GM18870 (cell line): ENCODE data around the gene HLA-DQA2.
"Not testable (repeated sequence)": the region's sequence is repeated elsewhere in the genome, so short reads cannot be mapped to it uniquely, and the experiment has no call there.

ENCODE experiments used
- ATAC-seq: cut with Tn5 transposase; IDR thresholded peaks from one replicate; pipeline ENCODE4 v1.9.1; 2021; ENCODE audit warnings: moderate library complexity; ENCODE audit not compliant: unreplicated experiment

Gene HLA-DQA2

DNA sequence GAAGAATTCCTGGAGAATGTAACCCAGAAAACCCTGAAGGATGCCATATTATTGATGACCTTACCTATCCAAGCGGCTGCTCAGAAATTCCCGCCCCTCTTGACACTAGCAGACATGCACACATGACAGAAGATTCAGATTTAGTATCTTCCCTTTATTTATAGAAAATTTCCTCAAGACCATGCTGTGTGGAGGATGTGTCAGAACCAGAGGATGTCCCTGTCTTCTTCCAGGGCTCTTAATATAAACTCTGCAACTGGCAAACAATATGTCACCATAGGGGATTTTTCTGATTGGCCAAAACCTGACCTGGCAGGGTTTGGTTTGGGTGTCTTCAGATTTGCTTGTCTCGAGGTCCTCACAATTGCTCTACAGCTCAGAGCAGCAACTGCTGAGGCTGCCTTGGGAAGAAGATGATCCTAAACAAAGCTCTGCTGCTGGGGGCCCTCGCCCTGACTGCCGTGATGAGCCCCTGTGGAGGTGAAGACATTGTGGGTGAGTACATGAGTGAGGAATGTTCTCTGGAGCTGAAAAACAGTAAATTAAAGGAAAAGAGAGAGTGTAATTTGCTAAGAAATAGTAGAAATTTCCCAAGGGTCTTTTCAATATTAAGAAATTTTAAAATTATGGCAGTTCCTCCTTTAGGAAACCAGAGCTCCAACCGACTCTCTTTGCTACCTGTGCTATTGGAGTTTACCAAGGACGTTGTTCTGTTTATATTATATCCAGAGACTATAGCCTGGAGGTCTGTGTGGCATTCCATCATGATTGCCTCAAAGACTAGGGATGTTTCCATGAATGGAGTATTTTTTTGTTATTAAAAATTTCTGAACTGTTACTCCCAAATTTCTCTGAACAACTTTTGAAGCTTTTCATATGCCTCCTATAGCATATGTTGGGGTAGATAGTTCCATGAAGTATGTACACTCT, at the start of gene HLA-DQA2:
Gene HLA-DQA2 (plus strand): TSS at position 361 of the 930 bp plus-strand sequence. CDS start 53 bp downstream, at position 414.
- ATAC-seq: no peak

DNA sequence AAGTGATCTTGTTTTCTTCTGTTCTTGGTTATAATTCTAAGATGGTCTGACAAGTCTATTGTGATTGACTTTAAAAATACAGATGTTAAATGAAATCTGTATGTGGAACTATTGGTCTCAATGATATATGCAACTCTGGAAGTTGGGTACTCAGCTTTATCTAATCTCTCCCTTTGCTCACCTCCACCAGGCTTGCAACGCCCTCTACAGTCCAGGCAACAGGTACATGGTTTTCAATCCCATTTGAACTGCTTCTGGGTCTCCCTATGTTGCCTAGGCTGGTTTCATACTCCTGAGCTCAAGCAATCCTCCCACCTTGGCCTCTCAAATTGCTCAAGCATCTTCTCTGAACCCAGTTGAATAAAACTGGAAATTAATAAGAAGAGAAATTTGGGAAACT, 49.2 kb upstream of the HLA-DQA2 start:
- ATAC-seq: no peak

DNA sequence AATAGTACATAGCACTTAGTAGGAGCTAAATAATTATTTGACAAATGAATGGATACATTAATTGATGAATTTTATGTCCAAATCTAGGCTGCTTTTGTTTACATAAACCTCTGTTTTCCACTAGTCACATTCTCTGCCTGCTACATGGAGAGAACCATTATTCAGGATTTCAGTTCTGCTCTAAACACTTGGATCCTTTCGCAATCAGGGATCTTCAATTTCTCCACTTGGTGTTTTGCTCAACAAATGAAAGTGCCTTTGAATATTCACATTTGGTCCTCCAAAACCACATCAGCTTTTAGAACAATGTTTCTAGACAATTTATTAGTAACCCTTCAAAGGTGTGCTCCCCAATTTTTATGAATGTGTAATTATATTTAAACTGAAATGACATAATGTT, 44.2 kb upstream of the HLA-DQA2 start:
- no peak for ATAC-seq

DNA sequence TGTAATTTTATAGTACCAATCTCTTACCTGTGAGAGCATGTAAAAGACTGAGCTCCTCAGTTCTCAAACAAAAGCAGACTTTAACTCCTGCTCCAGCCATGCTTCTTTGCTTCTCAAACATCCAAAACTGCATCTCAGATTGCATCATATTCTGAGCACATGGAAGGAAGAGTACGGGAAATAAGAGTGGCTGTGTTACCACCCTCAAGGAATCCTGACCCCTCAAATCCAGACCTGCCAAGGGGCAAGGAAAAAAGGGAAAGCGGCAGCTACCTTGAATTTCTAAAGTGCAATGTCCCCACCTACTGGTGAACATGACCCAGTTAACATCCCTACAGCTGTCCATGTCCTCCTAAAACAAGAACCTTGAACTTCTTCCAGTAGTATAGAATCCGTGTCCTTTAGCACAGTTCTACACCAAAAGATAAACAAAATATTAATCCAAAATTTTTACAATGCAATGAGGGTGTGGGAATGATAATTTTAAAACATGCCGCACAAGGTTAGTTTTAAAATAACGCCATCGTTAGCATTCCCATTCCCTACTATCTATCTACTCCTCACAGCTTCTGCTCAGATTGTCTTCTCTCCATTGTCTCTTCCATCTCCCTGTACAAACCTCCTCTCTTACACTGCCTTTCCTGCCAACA, 40.7 kb upstream of the HLA-DQA2 start:
- no peak for ATAC-seq

DNA sequence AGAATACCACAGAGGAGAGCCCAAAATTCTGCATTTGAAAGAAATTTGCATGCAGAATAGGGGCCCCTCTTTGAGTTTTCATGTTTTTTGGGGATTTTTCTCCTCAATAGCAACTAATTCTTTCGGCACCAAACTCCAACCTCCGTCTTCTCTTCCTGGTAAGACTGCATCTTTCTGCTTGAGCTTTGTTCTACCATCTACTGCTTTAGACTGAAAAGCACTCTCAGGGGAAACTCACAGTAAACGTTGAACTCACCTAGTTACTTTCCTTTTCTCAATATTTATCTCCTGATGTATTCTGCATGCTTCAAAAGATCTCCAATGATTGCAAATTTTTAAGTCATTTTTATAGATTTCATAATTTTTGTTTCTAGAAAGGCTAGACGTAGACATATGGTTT, 37.8 kb upstream of the HLA-DQA2 start:
- no peak for ATAC-seq

DNA sequence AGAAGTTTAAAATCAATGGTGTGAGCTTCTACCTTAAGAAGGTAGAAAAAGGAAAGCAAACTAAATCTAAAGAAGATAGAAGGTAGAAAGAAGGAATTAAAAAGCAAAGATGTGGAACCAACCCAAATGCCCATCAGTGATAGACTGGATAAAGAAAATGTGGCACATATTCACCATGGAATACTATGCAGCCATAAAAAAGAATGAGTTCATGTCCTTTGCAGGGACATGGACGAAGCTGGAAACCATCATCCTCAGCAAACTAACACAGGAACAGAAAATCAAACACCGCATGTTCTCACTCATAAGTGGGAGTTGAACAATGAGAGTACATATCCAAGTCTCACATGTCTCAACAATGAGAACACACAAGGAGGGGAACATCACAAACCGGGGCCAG, 36.0 kb upstream of the HLA-DQA2 start:
- not testable (repeated sequence) for ATAC-seq

DNA sequence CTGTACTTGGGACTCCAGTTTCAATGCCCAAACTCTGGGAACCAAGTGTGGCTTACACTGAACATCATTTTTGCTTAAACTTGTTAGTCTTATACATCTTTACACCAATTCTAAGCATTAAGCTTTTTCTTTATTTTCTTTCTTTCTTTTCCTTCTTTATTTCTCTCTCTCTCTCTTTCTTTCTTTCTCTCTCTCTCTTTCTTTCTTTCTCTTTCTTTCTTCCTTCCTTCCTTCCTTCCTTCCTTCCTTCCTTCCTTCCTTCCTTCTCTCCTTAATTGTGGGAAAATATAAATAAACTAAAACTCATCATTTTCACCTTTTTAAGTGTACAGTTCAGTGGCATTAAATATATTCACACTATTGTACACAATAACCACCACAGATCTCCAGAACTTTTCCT, 31.6 kb upstream of the HLA-DQA2 start:
- ATAC-seq: no peak

DNA sequence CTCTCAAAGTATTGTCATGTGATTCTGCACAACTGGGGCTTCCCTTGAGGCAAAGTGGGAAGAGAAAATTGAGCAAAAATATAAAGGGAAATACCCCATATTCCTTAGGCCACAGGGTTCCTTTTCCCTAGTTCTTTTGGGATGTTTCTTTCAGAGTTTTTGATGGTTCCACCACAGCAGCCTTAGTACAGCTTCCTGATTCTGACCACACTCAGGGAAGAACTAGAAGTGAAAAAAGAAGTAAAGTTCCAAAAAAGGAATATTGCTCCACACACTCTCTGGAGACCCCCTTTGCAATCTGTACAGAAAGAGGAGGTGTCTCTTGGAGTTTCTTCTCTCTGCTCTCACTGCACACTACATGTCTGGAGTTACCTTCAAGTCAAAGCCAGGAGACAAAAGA, 27.9 kb upstream of the HLA-DQA2 start:
- ATAC-seq: no peak

DNA sequence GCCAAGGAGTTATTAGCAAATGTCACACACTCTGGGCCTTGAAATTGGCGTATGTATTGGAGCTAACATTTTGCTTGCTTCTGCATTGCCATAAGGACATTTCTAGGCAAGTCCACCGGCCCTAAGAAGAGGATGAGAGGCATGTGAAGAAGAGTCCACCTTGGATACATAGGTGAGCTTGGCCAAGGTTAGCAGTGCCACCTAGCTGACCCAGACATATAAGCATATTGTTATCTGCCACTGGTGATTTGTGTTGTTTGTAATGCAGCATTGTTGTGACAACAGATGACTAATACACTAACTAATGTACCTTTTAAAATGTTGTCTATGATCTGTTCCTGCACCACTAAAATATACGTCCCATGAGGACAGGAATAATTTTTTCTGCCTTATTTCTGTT, 24.8 kb upstream of the HLA-DQA2 start:
- ATAC-seq: no peak

DNA sequence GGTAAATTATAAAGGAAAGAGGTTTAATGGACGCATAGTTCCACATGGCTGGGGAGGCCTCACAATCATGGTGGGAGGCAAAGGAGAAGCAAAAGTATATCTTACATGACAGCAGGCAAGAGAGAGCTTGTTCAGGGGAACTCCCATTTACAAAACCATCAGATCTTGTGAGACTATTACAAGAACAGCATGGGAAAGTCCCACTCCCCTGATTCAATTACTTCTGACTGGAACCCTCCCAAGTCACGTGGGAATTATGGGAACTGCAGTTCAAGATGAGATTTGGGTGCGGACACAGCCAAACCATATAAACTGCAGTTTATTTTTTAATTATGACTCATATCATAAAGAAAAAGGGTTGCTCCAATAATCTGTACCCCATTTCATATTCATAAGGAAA, 22.3 kb upstream of the HLA-DQA2 start:
- ATAC-seq: no peak

DNA sequence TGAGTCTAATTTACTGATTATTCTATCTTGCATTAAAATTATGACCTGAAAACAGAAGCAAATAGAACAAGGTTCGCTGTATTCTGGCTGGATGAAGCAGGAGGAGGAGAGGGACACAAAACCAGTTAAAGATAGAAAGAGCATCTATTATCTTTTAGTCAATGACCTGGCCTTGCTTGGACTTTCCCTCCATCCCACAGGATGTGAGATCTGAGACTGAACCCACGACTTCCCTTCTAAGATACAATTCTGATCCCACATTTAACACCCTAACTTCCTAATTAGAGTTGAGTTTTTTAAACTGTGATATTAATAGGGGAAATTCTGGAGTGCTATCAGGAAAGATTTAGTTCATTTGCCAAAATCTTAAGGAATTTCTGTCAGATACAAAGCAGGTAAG, 3.1 kb upstream of the HLA-DQA2 start:
- no peak for ATAC-seq

DNA sequence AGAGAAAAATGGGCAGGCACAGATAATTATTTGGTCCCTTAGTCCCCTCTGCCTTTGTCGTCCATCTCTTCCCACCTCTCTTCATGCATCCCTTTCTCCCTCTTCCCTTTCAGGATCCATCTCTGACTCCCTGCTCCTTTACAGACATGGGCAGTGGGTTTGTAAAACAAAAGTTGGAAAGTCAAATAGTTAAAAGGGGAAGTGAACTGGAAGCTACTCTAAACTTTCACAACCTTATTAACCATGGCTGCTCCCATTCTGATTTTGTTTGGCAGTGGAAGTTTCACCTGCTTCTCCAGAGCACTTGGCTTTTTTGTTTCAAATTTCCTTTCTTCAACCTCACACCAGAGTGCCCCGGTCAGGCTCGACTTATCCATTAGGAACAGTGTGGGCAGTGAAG, 1.2 kb downstream of the HLA-DQA2 start:
- no peak for ATAC-seq

DNA sequence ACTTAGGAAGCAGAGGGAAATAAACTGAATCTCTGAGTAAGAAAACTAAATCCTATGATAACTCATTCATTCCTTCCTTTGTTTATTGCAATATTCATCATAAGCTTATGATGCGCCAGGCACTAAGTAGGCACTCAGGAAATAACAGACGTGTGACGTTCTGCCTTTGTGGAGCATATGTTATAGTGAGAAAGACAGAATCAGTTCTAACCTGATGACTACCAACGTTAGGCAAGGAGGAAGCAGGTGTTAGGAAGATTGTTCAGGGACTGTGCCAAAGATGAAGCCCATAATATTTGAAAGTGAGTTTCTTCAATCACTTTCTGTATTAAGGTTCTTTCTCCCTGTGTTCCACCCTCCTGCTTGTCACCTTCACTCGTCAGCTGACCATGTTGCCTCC, 3.6 kb downstream of the HLA-DQA2 start:
- ATAC-seq: no peak

DNA sequence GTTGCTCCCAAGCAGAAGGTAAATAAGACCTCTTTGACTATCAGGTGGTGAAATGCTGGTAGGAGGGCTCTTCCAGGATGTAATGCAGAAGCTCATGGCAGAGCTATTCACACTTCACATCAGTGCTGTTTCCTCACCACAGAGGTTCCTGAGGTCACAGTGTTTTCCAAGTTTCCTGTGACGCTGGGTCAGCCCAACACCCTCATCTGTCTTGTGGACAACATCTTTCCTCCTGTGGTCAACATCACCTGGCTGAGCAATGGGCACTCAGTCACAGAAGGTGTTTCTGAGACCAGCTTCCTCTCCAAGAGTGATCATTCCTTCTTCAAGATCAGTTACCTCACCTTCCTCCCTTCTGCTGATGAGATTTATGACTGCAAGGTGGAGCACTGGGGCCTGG, 4.5 kb downstream of the HLA-DQA2 start:
- not testable (repeated sequence) for ATAC-seq

DNA sequence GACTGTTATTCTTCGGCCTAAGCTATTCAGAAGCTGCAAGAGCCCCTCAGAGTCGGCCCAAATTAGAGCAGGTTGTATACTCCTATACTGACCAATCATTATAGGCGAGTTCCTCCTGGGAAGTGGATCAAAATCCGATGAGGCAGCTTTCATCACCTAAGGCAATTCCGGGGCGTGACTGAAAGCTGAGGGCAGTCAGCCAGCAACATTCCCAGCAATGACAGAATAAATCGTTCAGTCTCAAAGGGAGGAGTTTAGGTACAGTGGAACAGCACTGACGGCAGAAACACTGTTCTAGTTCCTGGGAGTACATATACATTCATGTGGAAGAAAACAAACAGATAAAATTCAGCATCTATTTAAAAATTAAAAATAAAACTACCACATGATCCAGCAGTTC, 11.4 kb downstream of the HLA-DQA2 start:
- ATAC-seq: no peak

DNA sequence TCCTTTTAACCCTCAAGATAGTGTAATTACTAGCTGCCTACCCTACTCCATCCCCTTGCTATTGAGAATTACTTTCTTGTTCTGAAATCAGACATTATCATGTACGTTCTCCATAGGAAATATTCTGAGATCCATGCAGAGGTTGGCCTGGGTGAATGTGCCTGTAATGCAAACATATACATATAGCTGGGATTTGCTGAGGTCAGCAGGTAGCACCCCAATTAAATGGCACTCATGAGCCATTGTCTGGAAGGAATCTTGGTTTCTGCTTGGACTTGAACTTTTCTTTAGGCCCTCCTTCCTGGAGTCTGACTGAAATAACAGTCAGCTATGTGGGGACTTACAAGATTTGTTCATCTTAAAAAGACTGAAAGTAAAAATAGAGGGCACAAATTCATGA, 18.5 kb downstream of the HLA-DQA2 start:
- ATAC-seq: no peak

DNA sequence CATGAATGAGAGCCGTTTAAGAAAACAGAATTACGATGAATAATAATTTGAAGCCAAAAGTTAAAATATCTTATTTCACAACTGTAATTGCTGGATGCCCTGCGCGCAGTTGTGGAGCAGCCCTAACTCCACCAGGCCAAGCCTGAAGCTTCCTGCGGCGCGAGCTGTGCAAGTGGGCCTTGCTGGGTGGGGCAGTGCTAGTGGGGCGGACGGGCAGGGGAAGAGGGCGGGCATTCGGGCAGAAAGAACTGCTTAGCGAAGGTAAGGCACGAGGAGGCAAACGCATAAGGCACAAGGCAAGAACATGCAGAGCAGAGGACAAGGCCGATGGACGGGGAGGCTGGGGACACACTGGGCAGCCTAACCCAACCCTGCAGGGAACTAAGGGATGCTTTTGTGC, 19.9 kb downstream of the HLA-DQA2 start:
- no peak for ATAC-seq

DNA sequence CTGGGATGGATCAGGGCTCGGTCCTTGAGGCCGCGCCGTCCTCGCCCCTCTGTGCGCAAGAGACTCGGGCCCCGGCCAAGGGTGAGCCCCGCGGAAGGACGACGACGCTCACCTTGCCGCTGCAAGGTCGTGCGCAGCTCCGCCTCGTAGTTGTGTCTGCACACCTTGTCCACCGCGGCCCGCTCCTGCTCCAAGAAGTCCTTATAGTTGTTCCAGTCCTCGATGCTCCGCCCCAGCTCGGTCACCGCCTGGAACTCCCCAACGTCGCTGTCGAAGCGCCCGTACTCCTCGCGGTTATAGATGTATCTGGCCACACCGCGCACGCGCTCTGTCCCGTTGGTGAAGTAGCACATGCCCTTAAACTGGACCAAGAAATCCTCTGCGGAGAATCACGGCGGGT, 20.4 kb downstream of the HLA-DQA2 start:
- ATAC-seq: no peak

DNA sequence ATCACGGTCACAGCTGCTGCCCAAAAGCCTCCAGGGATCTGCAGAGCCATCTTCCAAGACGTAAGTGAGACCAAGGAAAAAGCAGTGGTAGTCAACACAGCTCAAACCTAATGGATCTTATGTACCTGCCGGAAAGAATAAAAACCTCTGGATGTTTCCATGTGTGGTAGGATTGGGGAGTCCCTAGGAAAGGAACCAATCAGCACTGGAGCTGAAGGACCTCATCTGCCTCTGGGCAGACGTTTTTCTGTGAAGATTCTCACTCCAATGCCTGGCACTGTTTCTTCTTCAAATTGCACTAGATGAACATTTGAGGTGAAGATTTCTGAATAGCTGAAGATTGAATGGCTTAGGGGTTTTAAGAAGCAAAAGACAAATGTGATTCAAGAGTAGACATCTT, 22.2 kb downstream of the HLA-DQA2 start, which contains the start of gene HLA-DQB2:
Gene HLA-DQB2 (minus strand): TSS at position 112 of the 400 bp plus-strand sequence. CDS start 62 bp downstream, at position 50.
- ATAC-seq: no peak

DNA sequence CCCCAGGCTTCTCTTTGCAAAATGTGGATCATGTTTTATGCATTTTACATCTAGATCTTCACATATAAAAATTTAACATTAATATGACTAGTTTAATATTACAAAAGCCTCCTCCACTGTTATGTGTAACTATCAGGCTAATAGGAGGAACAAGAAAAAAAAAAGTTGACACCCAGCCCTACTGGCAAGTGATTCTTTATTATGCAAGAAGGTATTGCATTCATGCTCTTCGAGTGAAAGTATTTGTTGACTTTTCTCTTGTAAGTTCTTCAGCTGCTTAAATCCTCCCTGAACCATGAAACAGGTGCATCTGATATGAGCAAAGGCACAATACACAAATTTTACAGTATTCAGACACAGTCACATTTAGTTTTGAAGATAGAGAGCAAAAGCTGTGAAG, 22.9 kb downstream of the HLA-DQA2 start:
- no peak for ATAC-seq

DNA sequence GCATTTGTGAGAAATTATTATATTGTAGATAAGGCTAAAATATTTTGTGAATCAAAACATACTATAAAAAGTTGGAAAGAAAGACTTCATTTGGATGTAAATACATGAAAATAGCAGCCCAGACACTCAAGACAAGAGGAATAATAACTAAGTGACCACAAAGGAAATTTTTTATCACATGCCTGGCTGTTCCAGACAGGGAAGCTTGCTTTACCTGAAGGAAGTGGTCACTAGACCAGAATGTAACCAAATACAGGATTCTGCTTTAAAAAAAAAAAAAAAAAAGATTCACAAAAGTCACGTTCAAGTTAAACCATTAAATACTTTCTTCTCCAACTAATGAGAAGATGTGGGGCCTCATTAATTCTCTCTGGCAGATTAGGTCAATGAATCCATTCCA, 31.5 kb downstream of the HLA-DQA2 start:
- ATAC-seq: no peak

DNA sequence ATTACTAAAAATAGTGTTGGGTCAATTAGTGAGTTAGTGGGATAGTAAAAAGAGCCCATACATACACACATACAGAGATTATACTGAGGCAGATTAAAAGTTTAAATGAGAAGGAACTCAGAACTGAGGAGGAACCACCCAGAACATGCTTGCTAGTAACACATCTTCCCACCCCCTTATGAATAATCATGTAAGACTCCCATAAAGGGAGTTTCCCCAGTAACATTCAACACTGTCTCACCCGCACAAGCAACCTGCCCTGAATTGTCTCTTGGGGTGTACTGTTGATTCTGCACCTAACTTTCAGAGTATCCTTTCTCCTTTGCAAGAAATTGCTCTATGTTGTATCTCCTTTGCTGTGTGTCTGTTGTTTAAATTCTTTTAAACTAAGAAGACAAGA, 33.2 kb downstream of the HLA-DQA2 start:
- no peak for ATAC-seq
